ENCODE results near the gene MAGI2.

DNA sequence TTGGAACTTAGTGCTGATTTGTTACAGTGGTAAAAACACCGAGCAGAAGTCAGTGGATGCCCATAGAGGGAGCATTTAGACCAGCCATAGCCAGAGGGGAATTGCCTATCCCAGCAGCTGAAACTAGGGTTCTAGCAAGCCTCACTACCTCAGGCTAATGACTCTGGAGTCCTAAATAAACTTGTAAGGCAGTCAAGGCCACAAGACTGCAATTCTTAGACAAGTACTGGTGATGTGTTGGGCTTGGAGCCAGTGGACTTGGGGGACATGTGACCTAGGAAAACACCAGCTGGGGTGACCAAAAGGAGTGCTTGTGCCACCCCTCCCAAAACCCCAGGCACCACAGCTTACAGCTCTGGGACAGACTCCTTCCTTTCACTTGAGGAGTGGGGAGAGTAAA, 209.0 kb downstream of the MAGI2 start:
- TF ChIP-seq ATF3 (IDR thresholded peaks at IDR 0.05) (no peak), JUND (IDR thresholded peaks at IDR 0.05) (no peak), GABPA (IDR thresholded peaks at IDR 0.05 in 1 of 2, conservative IDR thresholded peaks at IDR 0.05 in 1 of 2) (no peak), RAD21 (IDR thresholded peaks at IDR 0.05) (no peak), RXRA (IDR thresholded peaks at IDR 0.05) (no peak), EGR1 (IDR thresholded peaks at IDR 0.05; ENCODE audit: low read depth in 2 of 2) (no peak), REST (IDR thresholded peaks at IDR 0.05) (no peak), YY1 (IDR thresholded peaks at IDR 0.05) (no peak), TAF1 (conservative IDR thresholded peaks at IDR 0.05) (no peak), MAX (IDR thresholded peaks at IDR 0.05) (no peak), ZBTB33 (IDR thresholded peaks at IDR 0.05) (no peak)
- TF ChIP-seq, protein P1, sequence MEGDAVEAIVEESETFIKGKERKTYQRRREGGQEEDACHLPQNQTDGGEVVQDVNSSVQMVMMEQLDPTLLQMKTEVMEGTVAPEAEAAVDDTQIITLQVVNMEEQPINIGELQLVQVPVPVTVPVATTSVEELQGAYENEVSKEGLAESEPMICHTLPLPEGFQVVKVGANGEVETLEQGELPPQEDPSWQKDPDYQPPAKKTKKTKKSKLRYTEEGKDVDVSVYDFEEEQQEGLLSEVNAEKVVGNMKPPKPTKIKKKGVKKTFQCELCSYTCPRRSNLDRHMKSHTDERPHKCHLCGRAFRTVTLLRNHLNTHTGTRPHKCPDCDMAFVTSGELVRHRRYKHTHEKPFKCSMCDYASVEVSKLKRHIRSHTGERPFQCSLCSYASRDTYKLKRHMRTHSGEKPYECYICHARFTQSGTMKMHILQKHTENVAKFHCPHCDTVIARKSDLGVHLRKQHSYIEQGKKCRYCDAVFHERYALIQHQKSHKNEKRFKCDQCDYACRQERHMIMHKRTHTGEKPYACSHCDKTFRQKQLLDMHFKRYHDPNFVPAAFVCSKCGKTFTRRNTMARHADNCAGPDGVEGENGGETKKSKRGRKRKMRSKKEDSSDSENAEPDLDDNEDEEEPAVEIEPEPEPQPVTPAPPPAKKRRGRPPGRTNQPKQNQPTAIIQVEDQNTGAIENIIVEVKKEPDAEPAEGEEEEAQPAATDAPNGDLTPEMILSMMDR (IDR thresholded peaks at IDR 0.05; ENCODE audit: low read depth, low read length, missing input control) = no peak

Data from liver (tissue), 3 donors.